ENCODE data around the gene CPNE4.

CPNE4 gene

DNA sequence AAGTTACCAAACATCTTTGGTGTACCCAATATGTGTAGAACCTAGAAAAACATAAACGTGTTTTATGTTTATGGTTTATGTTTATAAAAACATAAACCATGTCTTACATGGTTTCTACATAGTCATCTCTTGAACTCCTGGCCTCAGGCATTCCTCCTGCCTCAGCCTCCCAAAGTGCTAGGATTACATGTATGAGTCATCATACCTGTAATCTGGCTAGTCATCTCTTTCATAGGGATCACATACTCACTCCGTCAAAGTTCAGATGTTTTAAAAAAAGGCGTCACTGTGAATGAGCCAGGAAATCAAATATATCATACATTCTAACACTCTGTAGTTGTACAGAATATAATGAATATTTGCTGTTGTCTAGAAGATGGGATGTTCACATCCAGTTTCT lies 178.6 kb downstream of the CPNE4 start:
- DNase-seq = no peak

DNA sequence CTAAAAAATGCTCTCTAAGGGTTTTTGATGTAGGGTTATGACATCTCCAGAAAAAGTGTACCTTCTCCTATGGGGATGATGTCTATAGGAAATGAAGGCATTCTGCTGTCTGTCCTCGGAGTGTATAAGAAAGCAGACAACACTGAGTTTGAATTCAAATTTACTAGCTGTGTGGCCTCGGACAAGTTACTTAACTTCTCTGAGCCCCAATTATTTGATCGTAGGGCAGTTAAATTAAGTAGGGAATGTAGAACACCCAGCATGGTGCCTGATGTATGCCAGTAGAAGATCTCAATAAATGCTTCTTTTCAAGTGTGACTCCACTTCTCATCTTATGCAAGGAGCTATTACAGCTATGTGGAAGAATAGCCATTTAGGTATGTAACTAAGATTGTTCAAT lies 184.6 kb downstream of the CPNE4 start:
- DNase-seq = no peak

DNA sequence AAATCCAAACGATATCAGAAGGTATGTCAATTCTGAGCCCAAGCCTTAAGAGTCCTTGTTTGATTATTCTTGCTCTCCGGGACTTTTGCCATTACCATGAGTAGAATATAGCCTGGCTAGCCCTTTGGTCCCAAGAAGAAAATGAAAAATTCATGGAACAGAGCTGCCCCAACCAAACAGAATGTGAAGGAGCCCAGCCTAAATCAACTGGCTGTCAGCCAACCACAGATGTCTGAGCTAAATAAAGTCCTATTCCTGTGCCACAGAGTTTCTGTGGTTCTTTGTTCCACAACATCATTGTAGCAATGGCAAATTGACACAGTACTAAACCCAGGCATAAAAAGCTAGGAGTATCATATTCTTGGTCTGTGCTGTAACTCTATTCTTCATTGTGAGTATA lies 185.2 kb downstream of the CPNE4 start:
- no peak for DNase-seq

DNA sequence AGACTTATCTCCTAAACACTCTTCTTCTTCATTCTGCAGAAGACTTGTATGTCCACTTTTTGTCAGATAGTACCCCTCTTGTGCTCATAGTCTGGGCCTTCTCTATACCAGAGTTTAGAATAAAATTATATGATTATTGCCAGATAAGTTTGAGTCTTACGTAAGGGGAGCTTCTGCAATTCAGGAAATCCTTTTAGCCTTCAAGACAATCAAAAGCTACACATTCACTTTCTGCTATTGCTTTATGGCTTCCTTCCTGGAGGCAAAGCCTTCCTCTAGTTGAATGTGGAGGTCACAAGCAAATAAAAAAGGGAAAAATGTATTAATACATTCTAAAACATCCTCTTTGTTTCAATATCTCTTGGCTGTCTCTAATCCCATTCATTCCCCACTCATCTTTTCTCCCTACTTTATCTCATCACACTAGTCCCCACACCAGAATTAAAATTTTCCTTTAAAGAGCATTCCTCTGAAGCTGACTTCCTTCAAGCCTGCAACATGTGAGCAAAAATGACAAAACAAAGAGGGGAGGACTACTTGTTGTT lies 186.8 kb downstream of the CPNE4 start:
- no peak for DNase-seq

DNA sequence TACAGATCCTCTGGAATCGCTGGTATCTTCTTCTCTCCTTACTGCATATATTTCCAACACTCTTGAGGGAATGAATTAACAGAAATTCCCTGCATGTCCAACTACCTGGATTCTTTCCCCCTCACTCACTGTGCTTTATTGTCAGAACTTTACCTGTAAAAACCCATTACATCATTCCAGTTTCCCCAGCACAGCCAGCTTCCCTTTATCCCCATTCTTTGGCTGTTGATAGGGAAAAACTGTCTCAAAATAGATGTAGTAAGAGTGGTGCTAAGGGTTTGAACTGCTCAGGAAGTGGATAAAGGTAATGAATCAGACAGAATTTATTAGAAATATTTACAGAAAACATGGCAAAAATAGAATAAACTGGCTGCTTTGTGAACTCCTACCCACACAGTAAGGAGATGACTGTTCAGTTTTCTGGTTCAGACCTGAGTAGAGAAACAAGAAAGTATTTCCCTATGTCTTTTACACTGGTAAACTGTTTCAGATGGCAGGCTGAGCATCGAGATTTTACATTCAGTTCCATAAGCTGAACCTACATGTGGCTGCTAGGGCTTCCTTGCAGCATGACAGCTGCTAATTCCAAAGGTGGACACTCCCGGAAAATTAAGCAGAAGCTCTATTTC lies 188.4 kb downstream of the CPNE4 start:
- no peak for DNase-seq

DNA sequence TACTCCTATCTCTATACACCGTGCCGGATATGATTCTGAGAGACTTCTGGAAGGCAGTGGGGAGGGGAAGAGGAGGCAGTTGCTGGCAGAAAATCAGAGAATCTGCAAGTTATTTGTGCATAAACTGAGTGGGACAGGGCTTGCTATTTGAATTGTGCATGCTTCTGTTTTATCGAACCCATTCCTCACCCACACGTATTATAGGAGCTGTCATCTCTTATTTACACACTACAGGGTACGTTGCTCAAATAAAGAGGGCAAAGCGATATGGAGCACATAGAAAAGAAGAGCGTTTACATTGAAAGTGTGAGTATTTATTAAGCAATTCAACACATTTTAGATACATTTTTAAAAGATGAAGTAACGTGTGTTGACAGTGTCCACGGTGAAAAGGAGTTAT lies 191.6 kb downstream of the CPNE4 start:
- DNase-seq = no peak

DNA sequence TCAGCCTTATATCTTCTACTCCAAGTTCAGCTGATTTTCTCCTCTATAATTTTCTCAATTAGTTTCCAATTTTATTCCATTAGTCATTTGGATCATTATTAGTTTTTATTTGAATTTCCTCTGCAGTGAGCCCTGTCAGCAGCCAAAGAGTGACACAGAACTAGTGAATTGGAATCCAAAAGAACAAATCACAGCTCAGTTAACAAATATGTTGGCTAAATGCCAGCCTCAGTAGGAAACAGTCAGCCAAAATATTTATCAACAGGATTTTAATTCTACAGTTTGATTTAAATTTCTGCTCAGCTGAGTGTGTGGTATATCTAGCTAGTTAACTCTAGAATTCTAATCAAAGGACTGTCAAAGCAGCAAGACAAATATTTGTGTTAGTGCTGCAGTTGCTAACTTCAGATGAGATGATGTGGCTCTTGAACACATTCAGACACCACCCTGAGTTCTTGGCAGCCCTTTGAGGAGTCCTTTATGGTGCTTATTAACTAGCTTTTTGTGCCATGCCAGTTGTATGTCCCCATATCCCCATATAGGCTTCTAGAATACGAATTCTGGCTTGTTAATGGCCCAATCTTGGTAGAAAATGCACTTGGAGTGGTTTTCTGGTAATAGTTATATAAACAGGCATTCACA lies 194.5 kb downstream of the CPNE4 start:
- no peak for DNase-seq

DNA sequence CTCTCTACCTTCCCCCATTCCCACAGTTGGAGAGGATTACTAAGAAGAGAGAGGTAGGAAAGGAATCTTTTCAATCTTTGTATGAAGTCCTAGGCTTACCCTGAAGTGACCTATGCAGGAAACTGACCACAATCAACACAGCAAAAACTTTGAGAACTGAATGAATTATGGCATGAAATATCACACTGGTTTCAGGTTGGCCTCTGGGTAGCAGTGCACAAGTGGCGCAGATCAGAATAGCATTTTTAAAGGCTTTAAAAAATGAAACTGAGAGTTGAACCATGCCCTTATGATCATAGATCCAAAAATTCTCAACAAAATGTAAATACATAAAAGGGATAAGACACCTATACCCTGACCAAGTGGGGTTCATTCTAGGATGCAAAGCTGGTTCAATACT lies 198.9 kb downstream of the CPNE4 start:
- no peak for DNase-seq

DNA sequence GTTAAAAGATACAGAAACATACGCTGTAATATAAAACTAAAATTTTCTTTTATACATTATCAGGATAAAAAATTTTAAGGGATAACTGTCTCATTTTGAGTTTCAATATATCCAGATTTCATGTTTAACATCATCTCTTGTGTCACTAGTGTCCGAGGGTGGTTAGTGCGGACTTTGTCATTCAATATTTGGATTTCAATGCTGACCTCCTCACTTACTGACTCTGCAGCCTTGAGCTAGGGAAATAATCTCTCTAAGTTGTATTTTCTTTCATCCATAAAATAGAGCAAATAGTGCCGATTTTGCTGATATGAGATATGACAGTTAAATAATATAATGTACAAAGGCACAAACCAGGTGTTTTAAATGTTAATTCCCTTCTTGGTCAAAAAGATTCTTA lies 203.2 kb downstream of the CPNE4 start:
- no peak for DNase-seq

DNA sequence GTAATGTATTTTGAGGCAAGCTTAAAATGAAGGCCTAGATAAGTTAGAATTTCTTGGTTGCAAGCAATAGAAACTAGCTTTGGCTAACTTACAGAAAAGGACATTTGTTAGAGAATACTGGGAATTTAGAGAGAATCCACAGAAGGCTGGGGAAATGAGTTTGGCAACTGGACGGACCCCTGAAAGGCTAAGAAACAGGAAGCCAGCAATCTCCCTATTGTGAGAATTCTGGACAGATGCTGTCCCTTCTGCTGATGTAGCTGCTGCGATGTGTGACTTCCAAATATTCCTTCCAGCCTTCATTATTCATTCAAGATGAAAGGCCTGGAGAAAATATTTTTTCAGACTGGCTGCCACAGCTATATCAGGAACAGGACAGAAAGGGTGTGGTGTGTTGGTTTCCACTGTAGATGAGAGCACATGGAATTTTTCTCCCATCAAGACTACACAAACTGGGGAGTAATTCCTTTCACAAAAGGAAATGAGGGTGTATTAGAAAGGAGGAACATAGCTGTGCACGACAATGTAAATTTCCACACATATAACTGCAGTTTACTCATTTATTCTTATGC lies 213.5 kb downstream of the CPNE4 start:
- no peak for DNase-seq

DNA sequence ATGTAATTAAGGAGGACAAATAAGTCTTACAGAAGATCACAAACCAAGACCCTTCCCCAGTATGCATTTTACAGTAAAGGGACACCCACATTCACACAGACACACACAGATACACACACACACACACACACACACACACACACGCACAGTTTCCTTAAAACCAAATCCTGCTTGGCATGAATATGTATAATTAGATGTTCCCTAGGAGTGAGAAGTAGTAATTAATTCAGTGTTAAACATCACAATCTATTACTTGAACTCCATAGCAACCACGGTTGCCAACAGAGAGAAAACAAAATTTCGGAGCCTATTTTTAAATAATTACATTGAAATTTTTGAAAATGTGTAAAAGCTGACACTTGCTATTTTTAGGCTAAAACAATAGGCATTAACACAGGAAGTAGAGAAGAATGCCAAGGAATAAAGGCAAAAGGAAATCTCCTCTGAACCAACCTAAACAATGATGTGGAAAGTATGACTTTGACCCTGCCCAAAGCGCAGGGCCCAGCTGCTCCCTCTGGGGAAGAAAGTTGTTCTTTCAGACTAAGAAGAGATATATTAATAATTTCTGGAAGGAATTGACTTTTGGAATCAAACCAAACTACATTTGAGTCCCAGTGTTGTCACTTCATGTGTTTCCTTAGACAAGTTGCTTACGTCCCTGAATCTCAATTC lies 215.3 kb downstream of the CPNE4 start:
- DNase-seq = no peak

DNA sequence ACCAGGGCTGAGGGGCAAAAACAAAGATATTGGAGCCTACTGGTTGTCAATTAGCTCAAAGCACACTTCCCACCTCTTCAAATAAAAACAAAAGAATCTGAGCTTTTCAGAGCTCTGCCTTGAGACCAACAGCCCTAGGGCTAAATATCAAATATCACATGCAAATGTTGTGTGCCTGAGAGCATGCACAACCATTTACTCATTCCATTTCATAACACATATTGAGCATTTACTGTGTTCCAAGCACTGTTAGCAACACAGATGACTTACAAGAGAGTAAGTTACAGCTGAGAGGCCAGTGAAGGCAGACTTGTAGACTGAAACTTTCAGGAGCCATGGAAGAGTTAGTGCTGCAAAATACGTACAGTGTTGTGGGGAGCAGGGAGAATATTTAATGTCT lies 222.4 kb downstream of the CPNE4 start:
- DNase-seq = no peak

DNA sequence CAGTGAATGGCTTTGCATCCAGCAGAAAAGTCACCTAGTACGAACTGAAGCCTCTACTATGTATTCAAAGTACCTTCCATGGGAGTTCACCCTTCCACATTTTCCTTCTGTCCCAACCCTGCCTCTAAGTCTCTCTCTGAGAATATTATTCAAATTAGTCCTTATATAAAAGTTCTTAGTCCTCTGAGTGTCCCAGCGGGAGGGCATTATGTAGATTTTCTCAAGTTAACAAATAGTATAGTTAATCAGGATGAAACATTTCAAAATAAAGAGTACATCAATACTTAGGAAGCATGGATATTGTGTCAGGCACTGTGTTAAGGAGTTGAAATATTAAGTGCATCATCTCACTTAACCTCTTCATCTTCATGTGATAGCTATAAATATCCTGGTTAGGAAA lies 223.3 kb downstream of the CPNE4 start:
- DNase-seq = no peak

DNA sequence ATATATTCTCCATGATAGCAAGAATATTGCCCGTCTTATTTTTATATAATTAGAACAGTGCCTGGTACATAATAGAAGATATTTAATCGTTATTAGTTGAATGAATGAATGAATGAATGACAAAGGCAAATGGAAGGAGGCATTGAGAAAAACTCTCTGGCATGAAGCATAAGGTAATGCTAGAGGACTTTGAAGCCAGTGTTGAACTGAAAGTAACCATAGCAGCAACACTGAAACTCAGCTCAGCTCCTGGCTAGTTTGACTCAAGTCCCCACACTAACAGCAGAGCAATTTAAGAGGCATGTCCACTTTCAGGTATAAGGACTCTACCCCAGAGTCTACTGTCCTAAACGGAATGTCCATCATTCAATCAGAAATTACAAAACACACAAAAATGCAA lies 227.0 kb downstream of the CPNE4 start:
- no peak for DNase-seq

DNA sequence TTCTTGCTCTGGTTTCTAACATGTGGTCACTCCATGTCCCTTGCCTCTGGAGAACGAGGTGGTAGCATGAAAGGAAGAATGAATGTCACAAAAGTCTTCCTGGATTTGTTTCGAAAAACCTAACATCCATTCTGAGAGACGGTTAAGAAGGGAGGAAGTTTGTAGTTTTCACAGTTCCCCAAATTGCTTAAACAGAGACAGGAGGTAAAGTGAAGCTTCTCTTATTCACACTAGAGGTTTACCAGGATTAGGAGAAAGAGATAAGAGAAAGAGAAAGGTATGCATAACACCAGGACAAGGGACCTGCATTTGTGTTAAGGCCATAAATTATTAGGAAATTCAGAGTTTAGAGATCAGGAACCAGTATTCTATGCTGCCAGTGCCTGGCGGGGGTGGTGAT lies 228.1 kb downstream of the CPNE4 start:
- no peak for DNase-seq

DNA sequence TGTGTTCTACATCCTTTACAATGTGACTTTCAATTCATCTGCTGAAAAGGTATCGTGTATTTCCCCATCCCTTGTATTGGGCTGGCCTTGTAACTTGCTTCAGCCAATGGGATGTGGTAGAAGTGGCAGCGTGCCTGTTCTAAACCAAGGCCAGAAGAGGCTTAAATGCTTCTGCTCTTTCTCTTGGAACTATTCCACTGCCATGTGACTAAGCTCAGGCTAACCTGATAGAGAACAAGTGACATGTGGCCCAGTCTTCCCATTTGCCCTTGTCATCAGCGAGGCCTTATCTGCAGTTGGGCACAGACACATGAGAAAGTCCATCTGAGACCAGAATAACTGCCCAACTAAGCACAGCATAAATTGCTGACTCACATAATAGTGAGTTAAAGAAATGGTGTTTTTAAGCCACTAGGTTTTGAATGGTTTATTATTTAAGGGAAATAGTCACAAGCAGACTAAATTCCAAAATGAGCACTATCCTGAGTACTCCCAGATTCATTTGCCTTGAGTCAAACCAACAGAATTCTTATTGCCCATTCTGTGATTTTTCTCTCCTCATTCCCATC lies 230.2 kb downstream of the CPNE4 start:
- no peak for DNase-seq

DNA sequence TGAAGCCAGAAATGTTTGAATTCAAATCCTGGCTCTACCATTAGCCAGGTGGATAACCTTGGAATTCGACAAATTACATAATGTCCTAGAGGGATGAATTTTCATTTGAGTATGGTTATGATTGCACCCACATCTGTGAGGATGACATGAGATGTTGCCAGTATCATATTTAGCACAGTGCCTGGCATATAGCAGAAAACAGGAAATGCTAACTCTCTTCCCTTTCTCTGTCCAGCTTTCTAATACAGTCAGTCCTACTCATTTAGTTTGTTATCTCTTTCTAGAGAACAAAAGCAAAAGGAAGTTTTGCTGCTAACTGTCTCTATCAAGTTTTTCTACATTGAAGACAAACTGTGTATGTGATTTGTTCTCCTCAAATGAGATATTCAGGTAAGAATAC lies 231.7 kb downstream of the CPNE4 start:
- DNase-seq = no peak

DNA sequence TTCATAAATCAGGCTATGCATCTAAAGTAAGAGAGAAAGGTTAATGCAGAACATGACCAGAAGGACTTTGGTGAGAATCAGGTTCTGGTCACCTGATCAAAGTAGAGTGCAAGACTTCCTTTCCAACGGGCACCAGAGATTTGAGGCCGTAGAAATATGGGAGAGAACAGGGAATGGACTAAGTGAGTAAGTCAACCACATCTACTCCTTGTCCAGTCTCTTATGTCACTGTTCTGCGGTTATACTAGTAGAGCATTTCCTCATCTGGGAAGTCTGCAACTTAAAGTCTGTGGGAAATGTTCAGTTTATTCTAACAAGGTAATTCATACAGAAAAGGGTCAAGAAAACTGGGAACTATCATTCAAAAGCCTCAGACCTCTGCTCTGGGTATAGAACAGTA lies 232.8 kb downstream of the CPNE4 start:
- no peak for DNase-seq

DNA sequence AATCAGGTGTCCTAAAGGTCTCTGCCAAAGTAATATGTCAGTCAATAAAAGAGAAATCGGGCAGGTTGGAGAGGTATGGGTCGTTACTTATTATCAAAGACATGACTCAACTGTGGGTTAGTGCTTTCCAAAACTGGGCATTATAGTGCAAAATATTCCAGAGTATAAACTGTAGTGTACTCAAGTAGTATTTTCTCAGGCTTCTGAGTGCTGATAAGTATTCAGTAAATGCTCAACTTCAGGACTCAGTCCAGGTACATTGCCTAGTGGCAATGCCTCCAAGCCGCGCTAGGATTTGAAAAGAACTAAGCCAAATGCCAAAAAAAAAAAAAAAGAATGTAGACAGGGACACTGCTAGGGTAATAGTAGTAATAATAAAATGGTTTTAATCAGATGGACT lies 233.2 kb downstream of the CPNE4 start:
- no peak for DNase-seq

DNA sequence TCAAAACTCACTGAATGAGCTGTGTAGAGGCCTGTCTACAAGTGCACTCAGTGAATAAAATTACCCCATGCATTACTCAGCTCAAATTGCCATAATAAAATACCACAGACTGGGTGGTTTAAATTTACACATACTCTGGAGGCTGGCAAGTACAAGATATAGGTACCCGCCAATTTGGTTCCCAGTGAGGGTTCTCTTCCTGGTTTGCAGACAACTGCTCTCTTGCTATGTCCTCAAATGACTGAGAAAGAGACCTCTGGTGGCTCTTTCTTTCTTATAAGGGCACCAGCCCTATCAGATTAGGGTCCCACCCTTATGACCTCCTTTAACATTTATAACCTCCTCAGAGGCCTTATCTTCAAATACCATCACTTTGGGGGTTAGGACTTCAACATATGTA lies 237.0 kb downstream of the CPNE4 start:
- no peak for DNase-seq

DNA sequence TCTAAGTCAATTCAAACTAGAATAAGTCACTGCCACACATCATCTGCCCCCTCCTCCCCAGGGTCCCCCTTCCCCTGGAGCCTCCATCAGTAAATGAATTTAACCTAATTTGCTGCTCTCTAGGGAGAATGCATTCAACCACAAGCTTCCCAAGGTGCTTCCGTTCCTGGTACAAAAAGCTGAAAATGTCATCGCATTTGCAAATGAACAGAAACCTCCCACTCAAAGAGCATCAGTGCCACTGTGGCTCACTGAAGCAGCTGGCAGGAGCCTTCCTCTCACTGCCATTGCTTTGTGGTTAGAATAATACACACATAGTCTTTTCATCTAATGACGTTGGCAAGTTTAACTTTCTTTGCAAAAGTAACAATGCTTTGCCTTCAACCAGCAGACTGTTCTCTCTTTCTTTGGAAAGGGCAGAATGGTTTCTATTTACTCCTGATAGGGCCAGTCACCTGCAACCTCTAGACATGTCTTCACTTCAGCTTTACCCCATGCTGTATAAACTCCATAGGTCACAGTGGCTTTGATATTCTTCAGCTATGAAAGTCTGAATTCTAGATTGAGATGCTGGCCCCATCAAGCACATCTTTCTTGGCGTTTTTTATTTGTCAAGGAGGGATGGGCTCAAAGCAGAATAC lies 238.1 kb downstream of the CPNE4 start:
- no peak for DNase-seq

DNA sequence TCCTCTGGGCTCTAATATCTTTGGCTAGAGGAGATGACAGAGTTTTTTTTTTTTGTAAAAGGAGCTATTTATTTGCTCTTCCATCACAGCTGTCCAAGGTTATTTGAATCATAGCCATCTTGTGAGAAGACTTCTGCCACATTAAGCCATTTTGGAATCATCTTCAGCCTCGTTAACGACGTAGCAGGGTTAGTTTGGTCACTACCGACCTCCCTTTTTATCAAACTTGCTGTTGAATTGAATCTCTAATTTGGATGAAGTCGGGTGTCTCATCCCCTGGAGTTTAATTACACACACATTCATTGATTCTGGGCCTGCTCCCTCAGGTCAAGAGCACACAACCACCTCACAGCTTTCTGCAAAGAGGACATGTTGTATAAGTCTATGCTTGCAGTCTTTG lies 238.7 kb downstream of the CPNE4 start:
- no peak for DNase-seq

DNA sequence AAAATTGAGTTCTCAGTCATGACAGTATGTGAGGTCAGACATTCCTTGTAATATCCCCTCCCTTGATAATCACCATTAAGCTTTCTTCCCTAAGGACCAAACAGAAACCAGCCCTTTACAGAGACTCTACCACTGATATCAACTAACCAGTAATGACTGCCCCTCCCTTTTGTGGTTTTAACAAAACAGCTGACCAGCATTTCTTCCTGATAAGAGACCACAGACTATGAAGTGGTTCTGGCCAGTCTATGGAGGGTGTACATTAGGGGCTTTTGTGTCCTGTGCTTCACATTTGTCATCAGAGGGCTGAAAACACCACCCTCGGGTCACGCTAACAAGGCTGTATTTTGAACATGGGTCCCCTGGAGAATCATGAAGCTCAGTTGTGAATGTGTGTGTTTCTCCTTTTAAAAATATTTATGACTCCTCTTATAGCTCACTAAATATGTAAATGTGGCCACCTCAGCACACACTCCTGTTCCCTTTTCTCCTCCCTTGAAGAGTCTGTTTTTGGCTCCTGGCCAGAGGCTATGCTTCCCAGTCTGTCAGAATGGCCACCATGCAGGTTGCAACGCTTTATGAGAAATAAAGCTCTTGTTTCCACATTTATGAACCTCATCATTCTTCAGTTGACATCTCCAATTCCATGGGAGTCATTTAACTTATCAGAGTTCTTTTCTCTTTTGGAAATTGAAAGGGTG lies 239.3 kb downstream of the CPNE4 start:
- DNase-seq = no peak
